ENCODE measurements around the gene RNF224. TPM values are rescaled to one million over a fixed set of nuclear protein-coding genes. Genes with fewer than 3 reads are reported as not detected.

The RNF224 gene
- total and polyA plus RNA-seq, 2 of the 13 experiments (the other 11 are each of a cell fraction or from before 2014, with no cell fraction given): 0.09 TPM; not detected in 1

DNA sequence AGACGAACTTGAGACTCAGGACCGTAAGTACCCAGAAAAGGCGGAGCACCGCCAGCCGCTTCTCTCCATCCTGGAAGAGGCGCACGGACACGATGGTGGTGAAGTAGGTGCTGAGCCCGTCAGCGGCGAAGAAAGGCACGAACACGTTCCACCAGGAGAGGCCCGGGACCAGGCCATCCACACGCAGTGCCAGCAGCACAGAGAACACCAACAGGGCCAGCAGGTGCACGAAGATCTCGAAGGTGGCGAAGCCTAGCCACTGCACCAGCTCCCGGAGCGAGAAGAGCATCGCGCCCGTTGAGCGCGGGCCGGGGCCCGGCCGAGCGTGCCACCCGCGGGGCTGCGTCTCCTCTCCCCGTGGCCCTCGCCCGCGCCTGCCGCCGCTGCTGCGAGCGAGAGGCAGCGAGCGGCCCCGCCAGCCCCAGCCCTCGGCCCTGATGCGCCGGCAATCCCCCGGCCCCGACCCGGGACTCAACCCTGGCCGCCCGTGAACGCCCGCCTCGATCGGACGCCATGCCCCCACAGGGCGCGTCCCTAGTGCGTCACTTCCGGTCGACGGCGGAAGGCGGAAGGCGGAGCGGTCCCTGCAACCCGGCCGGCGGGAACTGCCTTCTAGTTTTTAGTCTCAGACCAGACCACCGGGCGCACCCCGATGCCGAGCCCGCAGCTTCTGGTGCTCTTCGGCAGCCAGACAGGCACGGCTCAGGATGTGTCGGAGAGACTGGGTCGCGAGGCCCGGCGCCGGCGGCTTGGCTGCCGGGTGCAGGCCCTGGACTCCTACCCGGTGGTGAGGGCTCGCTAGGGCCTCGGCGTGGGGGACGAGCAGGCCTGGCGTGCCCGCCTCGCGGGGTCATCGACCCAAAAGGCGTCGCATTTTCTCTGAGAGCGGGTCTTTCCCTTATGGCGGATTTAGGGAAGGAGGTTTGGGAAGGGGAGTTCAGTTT is 21.9 kb upstream of the RNF224 start, which contains the start of the genes NDOR1 and TMEM203 (continued):
- TF ChIP-seq, protein P1, sequence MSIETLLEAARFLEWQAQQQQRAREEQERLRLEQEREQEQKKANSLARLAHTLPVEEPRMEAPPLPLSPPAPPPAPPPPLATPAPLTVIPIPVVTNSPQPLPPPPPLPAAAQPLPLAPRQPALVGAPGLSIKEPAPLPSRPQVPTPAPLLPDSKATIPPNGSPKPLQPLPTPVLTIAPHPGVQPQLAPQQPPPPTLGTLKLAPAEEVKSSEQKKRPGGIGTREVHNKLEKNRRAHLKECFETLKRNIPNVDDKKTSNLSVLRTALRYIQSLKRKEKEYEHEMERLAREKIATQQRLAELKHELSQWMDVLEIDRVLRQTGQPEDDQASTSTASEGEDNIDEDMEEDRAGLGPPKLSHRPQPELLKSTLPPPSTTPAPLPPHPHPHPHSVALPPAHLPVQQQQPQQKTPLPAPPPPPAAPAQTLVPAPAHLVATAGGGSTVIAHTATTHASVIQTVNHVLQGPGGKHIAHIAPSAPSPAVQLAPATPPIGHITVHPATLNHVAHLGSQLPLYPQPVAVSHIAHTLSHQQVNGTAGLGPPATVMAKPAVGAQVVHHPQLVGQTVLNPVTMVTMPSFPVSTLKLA (IDR thresholded peaks at IDR 0.05): 0 out of 2 replicates have a peak, but pooled peaks have one; percentile 18
- 0 out of 2 replicates have a peak, but pooled peaks have one; percentile 75 for TF ChIP-seq MAF1 (CRISPR knock-in tag; IDR thresholded peaks at IDR 0.05; ENCODE audit: borderline replicate concordance)
- TF ChIP-seq, protein P2, sequence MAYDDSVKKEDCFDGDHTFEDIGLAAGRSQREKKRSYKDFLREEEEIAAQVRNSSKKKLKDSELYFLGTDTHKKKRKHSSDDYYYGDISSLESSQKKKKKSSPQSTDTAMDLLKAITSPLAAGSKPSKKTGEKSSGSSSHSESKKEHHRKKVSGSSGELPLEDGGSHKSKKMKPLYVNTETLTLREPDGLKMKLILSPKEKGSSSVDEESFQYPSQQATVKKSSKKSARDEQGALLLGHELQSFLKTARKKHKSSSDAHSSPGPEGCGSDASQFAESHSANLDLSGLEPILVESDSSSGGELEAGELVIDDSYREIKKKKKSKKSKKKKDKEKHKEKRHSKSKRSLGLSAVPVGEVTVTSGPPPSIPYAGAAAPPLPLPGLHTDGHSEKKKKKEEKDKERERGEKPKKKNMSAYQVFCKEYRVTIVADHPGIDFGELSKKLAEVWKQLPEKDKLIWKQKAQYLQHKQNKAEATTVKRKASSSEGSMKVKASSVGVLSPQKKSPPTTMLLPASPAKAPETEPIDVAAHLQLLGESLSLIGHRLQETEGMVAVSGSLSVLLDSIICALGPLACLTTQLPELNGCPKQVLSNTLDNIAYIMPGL (CRISPR knock-in tag; IDR thresholded peaks at IDR 0.05; ENCODE audit: borderline replicate concordance in 1 of 2, low read depth in 1 of 2): peak; percentile 69 to 73; a peak in 3 of 4 replicates
- TF ChIP-seq, protein P3, sequence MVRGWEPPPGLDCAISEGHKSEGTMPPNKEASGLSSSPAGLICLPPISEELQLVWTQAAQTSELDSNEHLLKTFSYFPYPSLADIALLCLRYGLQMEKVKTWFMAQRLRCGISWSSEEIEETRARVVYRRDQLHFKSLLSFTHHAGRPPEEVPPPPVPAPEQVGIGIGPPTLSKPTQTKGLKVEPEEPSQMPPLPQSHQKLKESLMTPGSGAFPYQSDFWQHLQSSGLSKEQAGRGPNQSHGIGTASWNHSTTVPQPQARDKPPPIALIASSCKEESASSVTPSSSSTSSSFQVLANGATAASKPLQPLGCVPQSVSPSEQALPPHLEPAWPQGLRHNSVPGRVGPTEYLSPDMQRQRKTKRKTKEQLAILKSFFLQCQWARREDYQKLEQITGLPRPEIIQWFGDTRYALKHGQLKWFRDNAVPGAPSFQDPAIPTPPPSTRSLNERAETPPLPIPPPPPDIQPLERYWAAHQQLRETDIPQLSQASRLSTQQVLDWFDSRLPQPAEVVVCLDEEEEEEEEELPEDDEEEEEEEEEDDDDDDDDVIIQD (CRISPR knock-in tag; IDR thresholded peaks at IDR 0.05; ENCODE audit: low read depth): no peak
- TF ChIP-seq, protein P4, sequence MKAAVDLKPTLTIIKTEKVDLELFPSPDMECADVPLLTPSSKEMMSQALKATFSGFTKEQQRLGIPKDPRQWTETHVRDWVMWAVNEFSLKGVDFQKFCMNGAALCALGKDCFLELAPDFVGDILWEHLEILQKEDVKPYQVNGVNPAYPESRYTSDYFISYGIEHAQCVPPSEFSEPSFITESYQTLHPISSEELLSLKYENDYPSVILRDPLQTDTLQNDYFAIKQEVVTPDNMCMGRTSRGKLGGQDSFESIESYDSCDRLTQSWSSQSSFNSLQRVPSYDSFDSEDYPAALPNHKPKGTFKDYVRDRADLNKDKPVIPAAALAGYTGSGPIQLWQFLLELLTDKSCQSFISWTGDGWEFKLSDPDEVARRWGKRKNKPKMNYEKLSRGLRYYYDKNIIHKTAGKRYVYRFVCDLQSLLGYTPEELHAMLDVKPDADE (CRISPR knock-in tag; IDR thresholded peaks at IDR 0.05): 0 out of 2 replicates have a peak, but pooled peaks have one; percentile 43
- TF ChIP-seq, protein P5, sequence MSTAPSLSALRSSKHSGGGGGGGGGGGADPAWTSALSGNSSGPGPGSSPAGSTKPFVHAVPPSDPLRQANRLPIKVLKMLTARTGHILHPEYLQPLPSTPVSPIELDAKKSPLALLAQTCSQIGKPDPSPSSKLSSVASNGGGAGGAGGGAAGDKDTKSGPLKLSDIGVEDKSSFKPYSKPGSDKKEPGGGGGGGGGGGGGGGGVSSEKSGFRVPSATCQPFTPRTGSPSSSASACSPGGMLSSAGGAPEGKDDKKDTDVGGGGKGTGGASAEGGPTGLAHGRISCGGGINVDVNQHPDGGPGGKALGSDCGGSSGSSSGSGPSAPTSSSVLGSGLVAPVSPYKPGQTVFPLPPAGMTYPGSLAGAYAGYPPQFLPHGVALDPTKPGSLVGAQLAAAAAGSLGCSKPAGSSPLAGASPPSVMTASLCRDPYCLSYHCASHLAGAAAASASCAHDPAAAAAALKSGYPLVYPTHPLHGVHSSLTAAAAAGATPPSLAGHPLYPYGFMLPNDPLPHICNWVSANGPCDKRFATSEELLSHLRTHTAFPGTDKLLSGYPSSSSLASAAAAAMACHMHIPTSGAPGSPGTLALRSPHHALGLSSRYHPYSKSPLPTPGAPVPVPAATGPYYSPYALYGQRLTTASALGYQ (CRISPR knock-in tag; IDR thresholded peaks at IDR 0.05): no peak; the same call in 1 of the 2 replicates
- TF ChIP-seq SP2 (CRISPR knock-in tag; IDR thresholded peaks at IDR 0.05): peak; percentile 82
- no peak for TF ChIP-seq SRSF4 (IDR thresholded peaks at IDR 0.05; ENCODE audit: low read depth, low read length, poor library complexity, severe bottlenecking)
- TF ChIP-seq, protein P6, sequence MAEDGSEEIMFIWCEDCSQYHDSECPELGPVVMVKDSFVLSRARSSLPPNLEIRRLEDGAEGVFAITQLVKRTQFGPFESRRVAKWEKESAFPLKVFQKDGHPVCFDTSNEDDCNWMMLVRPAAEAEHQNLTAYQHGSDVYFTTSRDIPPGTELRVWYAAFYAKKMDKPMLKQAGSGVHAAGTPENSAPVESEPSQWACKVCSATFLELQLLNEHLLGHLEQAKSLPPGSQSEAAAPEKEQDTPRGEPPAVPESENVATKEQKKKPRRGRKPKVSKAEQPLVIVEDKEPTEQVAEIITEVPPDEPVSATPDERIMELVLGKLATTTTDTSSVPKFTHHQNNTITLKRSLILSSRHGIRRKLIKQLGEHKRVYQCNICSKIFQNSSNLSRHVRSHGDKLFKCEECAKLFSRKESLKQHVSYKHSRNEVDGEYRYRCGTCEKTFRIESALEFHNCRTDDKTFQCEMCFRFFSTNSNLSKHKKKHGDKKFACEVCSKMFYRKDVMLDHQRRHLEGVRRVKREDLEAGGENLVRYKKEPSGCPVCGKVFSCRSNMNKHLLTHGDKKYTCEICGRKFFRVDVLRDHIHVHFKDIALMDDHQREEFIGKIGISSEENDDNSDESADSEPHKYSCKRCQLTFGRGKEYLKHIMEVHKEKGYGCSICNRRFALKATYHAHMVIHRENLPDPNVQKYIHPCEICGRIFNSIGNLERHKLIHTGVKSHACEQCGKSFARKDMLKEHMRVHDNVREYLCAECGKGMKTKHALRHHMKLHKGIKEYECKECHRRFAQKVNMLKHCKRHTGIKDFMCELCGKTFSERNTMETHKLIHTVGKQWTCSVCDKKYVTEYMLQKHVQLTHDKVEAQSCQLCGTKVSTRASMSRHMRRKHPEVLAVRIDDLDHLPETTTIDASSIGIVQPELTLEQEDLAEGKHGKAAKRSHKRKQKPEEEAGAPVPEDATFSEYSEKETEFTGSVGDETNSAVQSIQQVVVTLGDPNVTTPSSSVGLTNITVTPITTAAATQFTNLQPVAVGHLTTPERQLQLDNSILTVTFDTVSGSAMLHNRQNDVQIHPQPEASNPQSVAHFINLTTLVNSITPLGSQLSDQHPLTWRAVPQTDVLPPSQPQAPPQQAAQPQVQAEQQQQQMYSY (CRISPR knock-in tag; IDR thresholded peaks at IDR 0.05): peak; percentile 76; the same call in 1 of the 2 replicates
- peak; percentile 29; the same call in 1 of the 2 replicates for TF ChIP-seq PITX1 (CRISPR knock-in tag; IDR thresholded peaks at IDR 0.05)
- TF ChIP-seq ZNF776 (CRISPR knock-in tag; IDR thresholded peaks at IDR 0.05): peak; percentile 49; the same call in 1 of the 2 replicates
